Kidney glomerular epithelial cell (primary cell): ENCODE measurements around the gene GRK4.
"Not testable (repeated sequence)": the region's sequence is repeated elsewhere in the genome, so short reads cannot be mapped to it uniquely, and the experiment has no call there.

Experiments used
- DNase-seq: peaks from one replicate; lab custom pipeline; 2025; lab: John Stamatoyannopoulos, UW

GRK4 gene

DNA sequence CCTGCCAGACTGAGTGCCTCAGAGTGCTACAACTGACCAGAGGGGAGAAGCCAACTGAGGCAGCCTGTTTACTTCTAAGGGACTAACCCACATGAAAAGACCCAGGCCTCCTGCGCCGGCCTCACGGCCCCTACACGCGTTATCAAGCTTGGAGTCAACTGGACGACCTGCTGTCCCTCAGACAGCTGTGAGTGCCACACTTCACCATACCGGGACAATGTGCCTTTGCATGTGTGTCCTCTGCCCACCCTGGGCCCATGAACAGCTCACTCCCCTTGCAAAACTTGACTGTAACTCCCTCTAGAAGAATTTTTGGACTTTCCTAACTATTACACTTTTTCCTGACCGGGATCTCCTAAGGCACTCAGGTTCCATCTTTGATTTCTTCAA is 2.0 kb upstream of the GRK4 start:
- no peak for DNase-seq

DNA sequence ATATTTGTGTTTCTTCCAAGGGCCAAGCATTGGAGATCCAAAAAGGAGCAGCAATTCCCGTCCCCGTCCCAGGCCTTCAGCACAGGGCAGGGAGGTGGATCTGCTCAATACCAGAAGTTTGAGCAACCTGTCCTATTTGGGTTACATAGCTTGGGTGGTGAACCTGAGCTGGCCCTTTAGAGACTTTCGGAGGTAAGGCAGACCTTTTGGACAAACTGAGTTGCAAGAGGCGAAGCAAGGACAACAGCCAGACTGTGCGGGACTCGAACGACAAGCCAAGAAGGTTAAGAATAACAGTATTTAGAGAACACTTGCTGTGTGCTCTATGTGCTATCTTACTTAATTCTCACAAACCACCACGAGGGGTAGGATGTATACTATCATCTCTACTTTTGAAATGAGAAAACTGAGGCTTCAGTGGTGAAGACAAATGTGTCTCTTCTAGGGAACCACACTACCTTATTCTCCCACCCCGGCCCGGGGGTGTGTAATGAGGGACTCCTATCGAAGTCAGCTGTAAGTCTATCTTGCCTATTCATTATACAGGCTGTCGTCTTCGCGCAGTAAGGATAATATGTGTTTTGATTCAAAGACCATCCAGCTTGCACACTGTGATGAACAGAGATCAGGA is 1.4 kb upstream of the GRK4 start:
- DNase-seq: peak; percentile 13

DNA sequence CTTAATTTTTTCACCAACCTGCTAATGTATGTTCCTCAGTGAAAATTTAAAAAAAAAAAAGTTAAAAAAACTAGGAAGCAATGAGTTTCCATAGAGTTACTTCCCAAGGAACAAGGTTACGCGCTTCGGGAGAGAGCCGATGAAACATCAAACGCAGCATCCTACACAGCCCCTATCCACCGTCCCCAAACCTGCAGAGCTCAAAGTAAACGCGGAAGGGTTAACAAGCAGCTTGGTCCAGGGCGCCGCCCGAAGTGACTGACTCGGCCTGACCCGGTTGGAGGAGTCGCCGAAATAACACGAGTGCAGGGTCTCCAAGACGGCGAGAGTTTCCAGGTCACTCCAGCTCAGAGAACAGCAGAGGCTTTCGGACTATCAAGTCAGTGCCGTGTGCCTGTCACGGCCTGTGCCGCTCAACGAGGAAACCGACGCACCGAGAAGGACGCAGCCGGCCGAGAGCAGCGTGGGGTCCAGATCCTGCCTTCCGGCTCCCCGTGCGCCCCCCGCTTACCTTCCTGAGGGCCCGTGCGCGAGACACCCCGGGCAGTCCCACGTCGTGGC is 677 bp upstream of the GRK4 start:
- DNase-seq: no peak

DNA sequence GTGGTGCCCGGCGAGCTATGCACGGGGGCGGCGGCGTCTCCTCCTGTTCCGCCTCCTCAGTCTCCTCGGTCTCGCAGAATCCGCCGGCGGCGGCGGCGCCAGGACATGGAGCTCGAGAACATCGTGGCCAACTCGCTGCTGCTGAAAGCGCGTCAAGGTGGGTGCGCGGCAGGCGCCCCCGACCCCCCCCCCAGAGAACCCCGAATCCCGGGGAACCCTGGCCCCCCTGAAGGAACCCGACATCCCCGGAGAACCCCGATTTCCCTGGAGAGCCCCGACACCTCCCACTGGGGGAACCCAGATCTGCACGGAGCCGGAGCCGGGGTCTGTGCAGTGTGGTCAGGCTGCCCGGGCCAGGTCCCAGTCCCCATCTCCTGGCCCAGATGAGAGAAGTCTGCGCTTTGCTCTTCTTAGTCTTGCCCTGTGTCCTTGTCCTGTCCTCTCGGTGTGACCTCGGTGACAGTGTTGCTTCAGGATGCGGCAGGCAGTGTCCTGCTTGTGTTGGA is 648 bp downstream of the GRK4 start:
- no peak for DNase-seq

DNA sequence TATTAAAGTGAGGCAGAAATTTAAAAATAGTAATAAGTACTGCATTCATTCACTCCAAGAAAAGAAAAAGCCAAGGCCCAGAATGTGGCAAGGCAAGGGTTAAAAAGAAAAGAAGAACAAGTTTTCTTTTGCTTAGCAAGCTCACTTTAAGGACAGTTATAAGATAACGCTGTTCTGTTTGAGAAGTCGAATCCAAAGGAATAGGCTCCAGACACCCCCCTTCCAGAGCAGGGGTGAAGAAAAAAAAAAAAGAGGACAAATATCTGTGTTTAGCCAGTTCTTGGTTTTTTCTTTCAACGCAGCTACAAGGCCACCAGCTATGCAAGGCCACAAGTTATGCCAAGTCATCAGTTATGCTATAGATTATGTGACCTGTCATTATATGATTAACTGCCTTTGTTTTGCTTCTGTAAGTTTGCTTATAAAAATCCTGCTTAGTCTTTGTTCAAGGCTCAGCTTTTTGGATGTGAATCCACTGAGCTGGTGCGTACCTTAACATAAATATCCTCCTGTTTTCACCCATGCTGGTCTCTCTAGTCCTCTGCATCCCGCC is 1.4 kb downstream of the GRK4 start:
- no peak for DNase-seq

DNA sequence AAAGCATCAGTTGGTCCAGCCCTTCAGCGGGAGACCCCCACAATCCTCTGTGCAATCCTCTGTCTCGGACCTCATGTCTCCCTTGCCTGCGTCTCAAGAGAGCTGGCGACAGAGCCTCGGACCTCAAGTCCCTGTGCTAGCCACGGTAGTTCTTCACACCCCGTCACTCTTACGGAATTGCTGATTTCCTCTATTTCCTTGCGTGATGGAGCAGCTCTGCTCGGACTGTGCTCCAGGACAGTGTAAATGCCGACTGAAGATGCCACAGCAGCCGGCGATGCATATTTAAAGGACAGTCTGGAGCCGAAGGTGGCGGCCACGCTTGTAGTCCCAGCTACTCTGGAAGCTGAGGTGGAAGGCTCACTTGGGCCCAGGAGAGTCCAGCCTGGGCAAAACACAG is 1.9 kb downstream of the GRK4 start:
- no peak for DNase-seq

DNA sequence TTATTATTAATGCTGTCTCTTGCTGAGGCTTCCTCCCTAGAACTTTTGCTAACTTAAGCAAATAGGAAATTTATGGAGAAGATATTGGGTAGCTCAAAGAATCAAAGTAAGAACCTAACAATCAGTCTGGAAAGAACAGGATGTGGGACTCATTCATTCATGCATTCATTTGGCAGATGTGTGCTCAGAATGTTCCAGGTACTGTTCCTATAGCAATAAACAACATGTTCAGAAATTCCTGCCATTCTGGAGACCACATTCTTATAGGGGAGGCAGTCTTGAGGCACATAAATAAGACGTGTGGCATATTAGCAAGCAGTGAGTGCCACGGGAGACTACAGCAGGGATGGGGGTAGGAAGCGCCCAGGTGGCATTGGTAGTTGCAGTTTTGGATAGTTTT is 5.0 kb downstream of the GRK4 start:
- no peak for DNase-seq

DNA sequence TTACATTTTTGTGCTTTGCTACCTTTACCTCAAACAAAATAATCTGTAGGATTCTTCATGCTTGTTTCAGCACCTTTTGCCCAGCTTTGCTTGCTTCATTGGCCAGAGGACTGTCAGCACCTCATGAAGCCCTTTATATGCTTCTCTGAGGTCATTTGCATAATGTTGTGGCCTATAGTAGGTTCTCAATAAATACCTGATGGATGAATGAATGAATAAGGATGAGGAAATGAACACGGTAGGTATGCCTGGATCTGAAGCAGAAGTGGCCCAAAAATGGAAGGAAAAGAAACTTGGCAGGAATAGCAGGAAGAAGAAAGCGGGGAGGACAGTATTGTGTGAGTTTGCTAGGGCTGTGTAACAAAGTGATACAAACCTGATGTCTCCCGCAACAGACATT is 7.9 kb downstream of the GRK4 start:
- no peak for DNase-seq

DNA sequence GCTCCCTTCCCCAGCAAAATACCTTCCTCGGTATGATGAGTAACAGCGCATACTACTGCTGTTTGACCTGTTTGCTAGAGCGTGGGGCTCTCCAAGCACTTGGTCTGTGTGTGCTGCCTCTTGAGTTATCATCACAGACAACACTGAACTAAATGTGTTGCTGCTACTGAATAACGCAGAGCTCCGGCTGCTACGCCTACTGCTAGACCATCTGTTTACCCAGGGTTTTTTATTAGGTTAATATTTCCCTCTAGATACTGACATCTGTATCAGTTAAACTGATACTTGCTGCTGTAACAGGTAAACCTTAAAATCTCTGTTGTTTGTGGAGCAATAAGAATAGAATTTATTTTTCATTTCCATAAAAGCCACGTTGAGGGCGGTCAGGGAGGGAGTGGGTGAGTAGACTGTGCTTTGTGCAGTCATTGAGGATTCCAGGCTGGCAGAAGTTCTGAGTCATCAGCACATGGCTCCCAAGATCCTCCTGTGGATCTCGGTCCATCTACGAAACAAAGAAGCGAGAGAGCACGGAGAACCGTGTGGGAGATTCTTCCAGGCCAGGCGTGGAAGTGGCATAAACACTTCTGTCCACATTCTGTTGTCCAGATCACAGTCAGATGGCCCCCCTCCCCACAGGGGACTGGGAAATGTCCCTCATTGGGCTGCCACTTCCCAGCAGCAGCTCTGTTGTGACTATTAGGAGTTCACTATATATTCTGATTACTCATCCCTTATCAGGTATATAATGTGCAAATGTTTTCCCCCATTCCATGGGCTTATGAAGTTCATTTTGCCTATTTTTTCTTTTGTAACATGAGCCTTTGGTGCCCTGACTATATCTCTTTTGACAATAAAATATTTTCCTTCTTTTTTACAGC is 14.1 kb downstream of the GRK4 start:
- DNase-seq: peak; percentile 11

DNA sequence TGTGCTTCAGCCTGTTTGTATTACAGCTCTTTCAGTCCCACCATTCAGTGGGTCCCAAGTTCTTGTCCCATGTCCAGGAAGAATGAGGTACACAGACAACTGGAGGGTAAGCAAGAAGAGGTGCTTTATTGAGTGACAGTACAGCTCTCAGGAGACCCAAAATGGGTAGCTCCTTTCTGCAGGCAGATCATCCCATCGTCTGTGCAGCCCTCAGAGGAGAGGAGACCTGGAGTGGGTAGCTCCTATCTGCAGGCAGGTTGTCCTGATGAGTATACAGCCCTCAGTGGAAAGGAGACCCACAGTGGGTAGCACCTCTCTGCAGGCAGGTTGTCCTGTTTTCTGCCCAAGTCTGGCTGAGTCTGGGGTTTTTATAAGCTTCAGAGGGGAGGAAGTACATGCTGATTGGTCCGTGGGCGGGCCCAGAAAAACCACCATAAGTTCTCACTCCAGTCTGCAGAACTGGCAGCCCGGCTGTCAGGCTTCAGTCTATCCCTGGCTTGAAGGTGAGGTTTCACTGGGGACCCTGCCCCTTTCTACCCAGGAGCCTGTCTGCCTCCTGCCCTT is 18.0 kb downstream of the GRK4 start:
- DNase-seq: no peak

DNA sequence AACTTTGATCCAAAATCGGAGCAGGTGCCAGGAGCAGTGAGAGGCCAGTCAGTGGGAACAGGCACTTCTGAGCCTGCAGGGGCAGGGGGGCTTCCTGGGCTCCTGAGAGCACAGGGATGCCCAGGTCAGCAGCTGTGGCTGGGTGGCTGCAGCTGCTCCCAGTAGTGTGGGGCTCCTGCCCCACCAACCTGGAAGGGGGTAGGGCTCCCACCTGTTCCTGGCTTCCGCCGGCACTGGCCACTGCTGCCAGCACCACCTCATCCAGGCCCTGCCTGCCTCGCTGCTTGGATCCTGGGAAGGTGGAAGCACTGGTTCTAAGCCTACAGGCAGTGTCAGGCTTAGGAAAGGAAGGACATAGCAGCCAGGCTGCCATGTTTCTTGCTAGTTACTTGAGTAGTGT is 18.6 kb downstream of the GRK4 start:
- DNase-seq: no peak

DNA sequence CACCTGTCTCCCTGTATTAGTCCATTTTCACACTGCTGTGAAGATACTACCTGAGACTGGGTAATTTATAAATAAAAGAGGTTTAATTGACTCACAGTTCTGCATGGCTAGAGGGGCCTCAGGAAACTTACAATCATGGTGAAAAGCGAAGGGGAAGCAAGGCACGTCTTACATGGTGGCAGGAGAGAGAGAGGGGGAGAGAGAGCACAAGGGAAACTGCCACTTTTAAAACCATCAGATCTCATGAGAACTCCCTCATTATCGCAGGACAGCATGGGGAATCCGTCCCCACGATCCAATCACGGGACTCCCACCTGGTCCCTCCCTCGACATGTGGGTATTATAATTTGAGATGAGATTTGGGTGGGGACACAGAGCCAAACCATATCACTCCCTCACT is 20.3 kb downstream of the GRK4 start:
- DNase-seq: not testable (repeated sequence)

DNA sequence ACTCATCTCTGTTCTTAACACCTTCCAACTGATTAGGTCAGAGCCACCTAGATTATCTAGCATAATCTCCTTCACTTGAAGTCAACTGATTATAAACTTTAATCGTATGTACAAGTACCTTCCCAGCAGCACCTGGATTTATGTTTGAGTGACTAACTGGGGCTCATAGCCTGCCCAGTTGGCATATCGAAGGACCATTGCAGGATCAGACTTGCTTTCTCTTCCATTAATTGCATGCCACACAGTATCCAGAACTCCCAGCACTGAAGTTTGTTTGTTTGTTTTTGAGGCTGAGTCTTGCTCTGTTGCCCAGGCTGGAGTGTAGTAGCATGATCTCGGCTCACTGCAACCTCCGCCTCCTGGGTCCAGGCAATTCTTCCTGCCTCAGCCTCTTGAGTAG is 27.9 kb downstream of the GRK4 start:
- no peak for DNase-seq

DNA sequence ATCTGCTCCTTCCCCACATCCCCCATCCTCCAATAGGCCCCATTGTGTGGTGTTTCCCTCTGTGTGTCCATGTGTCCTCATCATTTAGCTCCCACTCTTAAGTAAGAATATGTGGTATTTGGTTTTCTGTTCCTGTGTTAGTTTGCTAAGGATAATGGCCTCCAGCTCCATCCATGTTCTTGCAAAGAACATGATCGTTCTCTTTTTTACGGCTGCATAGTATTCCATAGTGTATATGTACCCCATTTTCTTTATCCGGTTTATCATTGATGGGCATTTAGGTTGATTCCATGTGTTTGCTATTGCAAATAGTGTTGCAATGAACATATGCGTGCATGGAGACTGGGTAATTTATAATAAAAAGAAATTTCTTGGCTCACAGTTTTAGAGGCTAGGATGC is 31.5 kb downstream of the GRK4 start:
- no peak for DNase-seq

DNA sequence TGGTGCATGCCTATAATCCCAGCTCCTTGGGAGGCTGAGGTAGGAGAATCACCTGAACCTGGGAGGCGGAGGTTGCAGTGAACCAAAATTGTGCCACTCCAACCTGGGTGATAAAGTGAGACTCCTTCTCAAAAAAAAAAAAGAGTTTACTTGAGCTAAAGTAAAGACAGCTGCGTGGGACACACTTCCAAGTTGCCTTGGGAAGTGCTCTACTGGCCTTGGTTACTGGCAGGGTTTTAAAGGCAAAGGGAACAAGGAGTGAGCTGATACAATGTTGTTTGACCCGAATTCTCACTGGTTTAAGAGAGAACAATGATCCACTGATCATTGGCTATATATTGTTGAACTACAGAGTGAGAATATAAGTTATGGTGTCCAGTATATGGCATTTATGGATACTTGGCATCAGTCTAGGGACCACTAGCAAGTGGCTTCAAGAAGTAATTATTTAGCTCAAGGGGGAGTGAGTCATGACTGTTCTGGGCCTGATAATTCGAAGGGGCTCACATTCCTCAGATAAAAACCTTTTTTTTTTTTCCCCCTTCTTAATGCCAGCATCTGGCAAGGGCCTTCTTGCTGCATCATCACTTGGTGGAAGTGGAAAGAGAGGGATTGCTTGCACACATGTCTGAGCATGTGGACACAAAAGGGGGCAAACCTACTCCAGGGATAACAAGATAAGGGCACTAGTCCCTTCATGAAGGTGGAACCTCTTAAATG is 32.3 kb downstream of the GRK4 start:
- no peak for DNase-seq

DNA sequence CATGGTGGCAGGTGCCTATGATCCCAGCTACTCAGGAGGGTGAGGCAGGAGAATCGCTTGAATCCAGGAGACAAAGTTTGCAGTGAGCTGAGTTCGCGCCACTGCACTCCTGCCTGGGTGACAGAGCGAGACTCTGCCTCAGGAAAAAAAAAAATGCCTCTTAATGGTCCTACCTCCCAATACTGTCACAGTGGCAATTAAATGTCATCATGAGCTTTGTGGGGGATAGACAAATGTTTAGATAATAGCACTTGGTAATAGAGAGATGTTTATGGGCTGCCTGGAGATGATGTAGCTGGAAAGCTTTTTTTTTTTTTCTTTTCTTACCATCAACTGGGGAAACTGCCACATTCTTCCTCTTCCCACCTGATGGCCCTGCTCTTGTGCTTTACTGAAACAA is 33.0 kb downstream of the GRK4 start:
- no peak for DNase-seq

DNA sequence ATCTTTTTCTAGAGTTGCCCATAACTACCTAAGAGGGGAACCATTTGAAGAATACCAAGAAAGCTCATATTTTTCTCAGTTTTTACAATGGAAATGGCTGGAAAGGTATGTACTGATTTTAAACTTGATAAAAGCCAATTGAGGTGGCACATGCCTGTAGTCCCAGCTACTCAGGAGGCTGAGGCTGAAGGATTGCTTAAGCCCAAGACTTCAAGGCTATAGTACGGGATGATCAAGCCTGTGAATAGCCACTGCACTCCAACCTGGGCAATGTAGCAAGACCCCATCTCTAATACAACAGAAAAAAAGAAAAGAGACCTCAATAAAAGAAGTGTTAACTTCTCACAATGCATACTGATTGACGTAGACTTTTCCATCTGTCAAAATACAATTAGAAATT is 44.4 kb downstream of the GRK4 start:
- no peak for DNase-seq

DNA sequence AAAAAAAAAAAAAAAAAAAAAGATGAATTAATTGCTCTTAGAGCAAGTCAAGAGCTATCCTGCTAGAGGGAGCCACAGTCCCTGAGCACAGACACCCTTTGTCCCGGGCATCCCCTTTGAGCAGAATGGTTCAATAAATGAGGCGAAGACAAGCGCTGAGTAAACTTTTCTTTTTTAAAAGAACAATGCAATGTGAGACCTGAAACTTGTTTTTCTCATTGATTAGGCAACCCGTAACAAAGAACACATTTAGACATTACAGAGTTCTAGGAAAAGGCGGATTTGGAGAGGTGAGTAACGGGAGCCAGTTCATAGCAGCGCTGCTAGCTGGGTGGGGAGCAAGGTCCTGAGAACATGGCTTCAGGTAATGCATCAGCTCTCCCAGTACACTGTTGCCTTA is 46.1 kb downstream of the GRK4 start:
- no peak for DNase-seq

DNA sequence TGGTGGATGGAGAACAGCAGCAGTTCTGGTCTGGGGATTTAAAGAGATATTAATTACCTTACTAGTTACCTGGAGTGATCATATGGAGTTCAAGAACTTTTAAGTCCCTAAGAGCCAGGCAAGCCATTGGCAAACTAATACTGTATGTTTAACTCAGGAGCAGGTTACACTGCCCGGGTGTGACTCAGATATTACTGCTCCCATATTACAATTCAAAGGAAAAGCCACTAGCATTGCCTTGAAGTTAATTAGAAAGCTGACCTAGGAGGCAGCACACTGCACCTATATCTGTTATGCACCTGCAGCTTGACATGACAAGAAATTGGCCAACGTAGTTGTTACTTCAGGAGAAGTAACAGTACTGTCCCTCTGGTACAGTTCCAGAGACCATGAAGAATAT is 47.2 kb downstream of the GRK4 start:
- DNase-seq: no peak

DNA sequence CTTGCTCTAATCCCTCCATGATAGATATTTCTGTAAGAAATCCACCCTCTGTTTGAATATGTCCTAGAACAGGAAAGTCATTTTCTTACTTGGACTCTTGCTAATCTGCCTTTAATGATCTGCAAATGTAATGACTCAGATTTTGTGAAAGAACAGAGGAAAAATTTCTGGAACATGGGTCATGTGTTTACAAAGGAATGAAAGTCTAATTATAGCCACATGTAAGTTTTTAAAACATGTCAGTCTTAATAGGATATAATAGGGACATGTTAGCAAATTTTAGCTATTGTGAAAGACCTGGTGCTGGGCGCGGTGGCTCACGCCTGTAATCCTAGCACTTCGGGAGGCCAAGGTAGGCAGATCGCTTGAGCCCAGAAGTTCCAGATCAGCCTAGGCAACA is 47.6 kb downstream of the GRK4 start:
- peak; percentile 20 for DNase-seq

DNA sequence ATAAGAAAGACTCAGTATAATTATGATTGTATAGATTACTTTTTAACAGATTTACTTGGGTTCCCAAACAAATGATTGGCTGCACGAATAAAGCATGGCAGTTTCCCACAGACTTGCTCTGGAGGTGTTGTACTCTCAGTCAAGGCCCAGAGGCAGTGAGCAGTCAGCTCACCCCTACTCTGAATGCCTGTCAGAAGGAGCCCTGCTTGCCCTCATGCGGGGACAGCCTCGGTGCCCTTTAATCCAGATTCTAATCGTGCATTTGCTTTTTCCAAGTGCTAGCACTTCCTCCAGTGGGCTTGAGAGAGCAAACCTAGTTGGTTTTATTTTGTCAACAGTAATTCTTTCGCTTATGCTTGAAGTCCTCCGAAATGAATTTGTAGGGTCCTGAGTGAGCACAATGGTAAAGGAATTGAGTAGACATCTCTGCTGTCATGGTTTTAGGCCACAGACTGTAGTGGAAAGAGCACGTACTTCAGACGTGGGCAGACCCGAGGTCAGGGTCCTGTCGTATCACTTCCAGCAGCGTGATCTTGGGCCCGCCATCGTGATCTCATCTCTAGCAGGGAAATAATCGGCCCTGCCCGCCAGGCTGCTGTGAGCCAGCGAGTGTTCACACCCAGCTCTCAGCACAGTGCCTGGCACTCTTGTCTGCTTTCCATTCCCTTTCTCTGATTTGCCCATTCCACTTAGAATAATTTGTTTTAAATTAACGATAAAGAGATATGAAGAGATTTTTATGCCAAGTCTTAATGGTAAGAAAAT is 48.3 kb downstream of the GRK4 start:
- DNase-seq: no peak
